Ishikawa (cell line): ENCODE measurements around the gene DCUN1D1.

Source experiments
- CEBPB ChIP-seq: IDR thresholded peaks from 2 replicates; pipeline ENCODE4 v1.6.1; 2012
- CREB1 ChIP-seq: IDR thresholded peaks from 2 replicates; pipeline ENCODE4 v1.6.1; 2012; ENCODE audit warnings: low read depth
- EGR1 ChIP-seq: IDR thresholded peaks from 2 replicates; pipeline ENCODE4 v1.6.1; 2012
- EP300 ChIP-seq: IDR thresholded peaks from 2 replicates; pipeline ENCODE4 v1.6.1; 2012; ENCODE audit warnings: borderline replicate concordance
- FOXM1 ChIP-seq: IDR thresholded peaks from 2 replicates; pipeline ENCODE4 v1.6.1; 2012; ENCODE audit warnings: low read depth, borderline replicate concordance
- NFIC ChIP-seq: IDR thresholded peaks from 2 replicates; pipeline ENCODE4 v1.6.1; 2012
- RAD21 ChIP-seq: IDR thresholded peaks from 2 replicates; pipeline ENCODE4 v1.6.1; 2012; ENCODE audit warnings: low read depth
- TAF1 ChIP-seq: IDR thresholded peaks from 2 replicates; pipeline ENCODE4 v1.6.1; 2012; ENCODE audit warnings: low read depth, mild to moderate bottlenecking
- TCF12 ChIP-seq: IDR thresholded peaks from 2 replicates; pipeline ENCODE4 v1.6.1; 2012; ENCODE audit warnings: low read depth
- TEAD4 ChIP-seq: IDR thresholded peaks from 2 replicates; pipeline ENCODE4 v1.6.1; 2012
- USF1 ChIP-seq: IDR thresholded peaks from 2 replicates; pipeline ENCODE4 v1.6.1; 2012
- YY1 ChIP-seq: IDR thresholded peaks from 2 replicates; pipeline ENCODE4 v1.6.1; 2012; ENCODE audit warnings: low read depth
- ZBTB7A ChIP-seq: IDR thresholded peaks from 2 replicates; pipeline ENCODE4 v1.6.1; 2012; ENCODE audit warnings: low read depth
- TF ChIP-seq, protein P1 (sequence below): IDR thresholded peaks from 2 replicates; pipeline ENCODE4 v1.6.1; 2012; ENCODE audit warnings: low read depth, mild to moderate bottlenecking
- TF ChIP-seq, protein P2 (sequence below): IDR thresholded peaks from 2 replicates; pipeline ENCODE4 v1.6.1; 2012

The DCUN1D1 gene

GRCh38 chr3:182949688-182950087 is 30.6 kb downstream of the DCUN1D1 start:
- TF ChIP-seq YY1 = no peak
- TF ChIP-seq, protein P1, sequence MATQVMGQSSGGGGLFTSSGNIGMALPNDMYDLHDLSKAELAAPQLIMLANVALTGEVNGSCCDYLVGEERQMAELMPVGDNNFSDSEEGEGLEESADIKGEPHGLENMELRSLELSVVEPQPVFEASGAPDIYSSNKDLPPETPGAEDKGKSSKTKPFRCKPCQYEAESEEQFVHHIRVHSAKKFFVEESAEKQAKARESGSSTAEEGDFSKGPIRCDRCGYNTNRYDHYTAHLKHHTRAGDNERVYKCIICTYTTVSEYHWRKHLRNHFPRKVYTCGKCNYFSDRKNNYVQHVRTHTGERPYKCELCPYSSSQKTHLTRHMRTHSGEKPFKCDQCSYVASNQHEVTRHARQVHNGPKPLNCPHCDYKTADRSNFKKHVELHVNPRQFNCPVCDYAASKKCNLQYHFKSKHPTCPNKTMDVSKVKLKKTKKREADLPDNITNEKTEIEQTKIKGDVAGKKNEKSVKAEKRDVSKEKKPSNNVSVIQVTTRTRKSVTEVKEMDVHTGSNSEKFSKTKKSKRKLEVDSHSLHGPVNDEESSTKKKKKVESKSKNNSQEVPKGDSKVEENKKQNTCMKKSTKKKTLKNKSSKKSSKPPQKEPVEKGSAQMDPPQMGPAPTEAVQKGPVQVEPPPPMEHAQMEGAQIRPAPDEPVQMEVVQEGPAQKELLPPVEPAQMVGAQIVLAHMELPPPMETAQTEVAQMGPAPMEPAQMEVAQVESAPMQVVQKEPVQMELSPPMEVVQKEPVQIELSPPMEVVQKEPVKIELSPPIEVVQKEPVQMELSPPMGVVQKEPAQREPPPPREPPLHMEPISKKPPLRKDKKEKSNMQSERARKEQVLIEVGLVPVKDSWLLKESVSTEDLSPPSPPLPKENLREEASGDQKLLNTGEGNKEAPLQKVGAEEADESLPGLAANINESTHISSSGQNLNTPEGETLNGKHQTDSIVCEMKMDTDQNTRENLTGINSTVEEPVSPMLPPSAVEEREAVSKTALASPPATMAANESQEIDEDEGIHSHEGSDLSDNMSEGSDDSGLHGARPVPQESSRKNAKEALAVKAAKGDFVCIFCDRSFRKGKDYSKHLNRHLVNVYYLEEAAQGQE = no peak
- no peak for TF ChIP-seq CREB1
- no peak for TF ChIP-seq TAF1
- TF ChIP-seq CEBPB = no peak
- TF ChIP-seq, protein P2, sequence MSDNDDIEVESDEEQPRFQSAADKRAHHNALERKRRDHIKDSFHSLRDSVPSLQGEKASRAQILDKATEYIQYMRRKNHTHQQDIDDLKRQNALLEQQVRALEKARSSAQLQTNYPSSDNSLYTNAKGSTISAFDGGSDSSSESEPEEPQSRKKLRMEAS = no peak
- TF ChIP-seq TCF12 = no peak
- no peak for TF ChIP-seq TEAD4
- no peak for TF ChIP-seq USF1
- TF ChIP-seq ZBTB7A = no peak
- no peak for TF ChIP-seq FOXM1
- TF ChIP-seq EGR1 = no peak
- no peak for TF ChIP-seq RAD21
- no peak for TF ChIP-seq NFIC
- no peak for TF ChIP-seq EP300

- TF ChIP-seq EP300 (no peak), FOXM1 (no peak), CREB1 (no peak), NFIC (no peak)
Measured at GRCh38 chr3:182948305-182948704, 32.0 kb downstream of the DCUN1D1 start.

DNA sequence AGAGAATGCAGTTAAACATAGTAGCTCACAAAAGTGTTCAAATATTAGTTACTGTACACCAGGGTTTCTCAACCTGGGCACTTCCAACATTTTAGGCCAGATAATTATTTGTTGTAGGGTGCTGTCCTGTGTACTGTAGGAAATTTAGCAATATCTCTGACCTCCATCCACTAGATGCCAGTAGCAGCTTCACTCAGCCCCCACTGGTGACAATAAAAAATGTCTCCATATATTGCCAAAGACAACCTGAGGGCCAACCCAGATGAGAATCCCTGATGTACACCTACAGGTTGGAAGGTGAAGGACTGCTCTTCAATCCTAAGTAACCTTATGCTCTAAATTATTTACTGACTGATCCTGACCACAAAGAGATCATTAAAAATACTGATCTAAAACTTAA is 32.5 kb downstream of the DCUN1D1 start:
- no peak for TF ChIP-seq FOXM1
- no peak for TF ChIP-seq TCF12
- no peak for TF ChIP-seq USF1
- TF ChIP-seq TAF1 = no peak
- no peak for TF ChIP-seq CEBPB
- TF ChIP-seq, protein P2 = no peak
- TF ChIP-seq EP300 = no peak
- TF ChIP-seq EGR1 = no peak
- TF ChIP-seq, protein P1 = no peak
- no peak for TF ChIP-seq TEAD4
- no peak; the same call in 1 of the 2 replicates for TF ChIP-seq RAD21
- no peak for TF ChIP-seq NFIC
- no peak for TF ChIP-seq ZBTB7A
- TF ChIP-seq CREB1 = no peak
- no peak for TF ChIP-seq YY1

DNA sequence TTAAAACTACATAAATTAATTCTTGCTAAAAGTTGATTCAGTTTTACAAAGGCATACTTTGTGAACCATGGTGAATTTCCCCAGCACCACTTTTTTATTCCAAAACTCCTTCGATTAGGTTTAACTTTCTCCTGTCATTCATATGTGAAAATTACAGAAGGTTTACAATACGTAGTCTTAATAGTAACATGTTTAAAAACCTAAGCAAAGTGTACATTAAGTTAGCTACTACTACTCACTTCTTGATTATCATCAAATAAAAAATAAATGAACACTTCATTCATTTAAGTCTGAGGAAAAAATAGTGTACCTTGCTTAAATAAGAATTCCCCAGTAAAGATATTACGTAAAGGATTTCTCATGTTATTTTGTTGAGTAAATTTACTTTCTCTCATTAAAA is 38.6 kb downstream of the DCUN1D1 start:
- TF ChIP-seq CEBPB (no peak), EGR1 (no peak), CREB1 (no peak), USF1 (no peak), TCF12 (no peak), TAF1 (no peak)

DNA sequence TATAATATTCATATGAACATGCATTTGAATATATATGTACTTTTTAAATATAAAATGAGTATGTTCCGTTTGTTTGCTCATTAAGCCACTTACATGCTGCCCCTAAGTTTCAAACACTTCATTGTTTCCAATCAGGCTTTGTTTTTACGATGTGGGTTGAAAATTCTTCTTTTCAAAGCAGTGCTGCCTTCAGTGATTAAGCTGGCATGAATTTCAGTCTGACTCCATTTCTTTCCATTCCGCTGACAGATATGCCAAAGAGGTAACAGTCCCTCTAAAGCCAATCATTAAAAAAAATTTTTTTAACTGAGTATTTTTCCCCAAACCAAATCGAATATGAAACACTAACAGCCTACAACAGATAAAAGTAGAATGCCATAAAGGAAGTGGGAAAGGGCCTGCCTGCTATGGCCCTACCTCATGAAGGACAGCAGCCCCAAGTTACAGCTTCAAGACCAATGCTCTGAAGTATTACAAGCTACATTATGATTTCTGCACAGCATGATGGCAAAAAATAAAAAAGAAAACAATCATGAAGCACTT is 40.0 kb downstream of the DCUN1D1 start:
- no peak for TF ChIP-seq YY1
- no peak for TF ChIP-seq CREB1
- TF ChIP-seq NFIC = no peak
- TF ChIP-seq, protein P2 = no peak
- no peak for TF ChIP-seq FOXM1
- TF ChIP-seq, protein P1 = no peak
- TF ChIP-seq ZBTB7A = no peak
- no peak for TF ChIP-seq EGR1
- no peak for TF ChIP-seq RAD21
- TF ChIP-seq TCF12 = no peak
- TF ChIP-seq TEAD4 = no peak
- TF ChIP-seq CEBPB = no peak
- TF ChIP-seq USF1 = no peak
- TF ChIP-seq TAF1 = no peak
- no peak for TF ChIP-seq EP300
